ENCODE data around the gene C15orf40.

- TF ChIP-seq POLR2A (IDR thresholded peaks at IDR 0.05) = no peak
- TF ChIP-seq CTCF (IDR thresholded peaks at IDR 0.05) = no peak
Measured at GRCh38 chr15:82944056-82944455, 67.4 kb downstream of the C15orf40 start.

Measured in breast epithelium (tissue), 3 donors.